GM19099 (cell line): ENCODE results near the gene ACKR3.

Experiments
- POLR2A ChIP-seq: IDR thresholded peaks from 3 replicates; pipeline ENCODE4 v1.6.1; 2011; ENCODE audit warnings: low read depth; ENCODE audit not compliant: insufficient read length; ENCODE audit errors: extremely low read depth

Gene ACKR3

GRCh38 chr2:236544362-236544761 is 25.3 kb upstream of the ACKR3 start:
- no peak for TF ChIP-seq POLR2A

- peak; percentile 48 for TF ChIP-seq POLR2A
Measured at GRCh38 chr2:236545248-236545658, 24.4 kb upstream of the ACKR3 start.

GRCh38 chr2:236545814-236546480 is 23.7 kb upstream of the ACKR3 start:
- TF ChIP-seq POLR2A = peak; percentile 42

- peak; percentile 17 for TF ChIP-seq POLR2A
Measured at GRCh38 chr2:236546561-236547002, 23.0 kb upstream of the ACKR3 start.

- TF ChIP-seq POLR2A = no peak
Measured at GRCh38 chr2:236547725-236548124, 21.9 kb upstream of the ACKR3 start.

- no peak for TF ChIP-seq POLR2A
Measured at GRCh38 chr2:236548179-236548921, 21.3 kb upstream of the ACKR3 start.

- TF ChIP-seq POLR2A = no peak
Measured at GRCh38 chr2:236549165-236549564, 20.5 kb upstream of the ACKR3 start.

GRCh38 chr2:236550290-236550689 is 19.3 kb upstream of the ACKR3 start:
- TF ChIP-seq POLR2A = no peak

- no peak for TF ChIP-seq POLR2A
Measured at GRCh38 chr2:236550701-236551465, 18.7 kb upstream of the ACKR3 start.

- TF ChIP-seq POLR2A = peak; percentile 9
Measured at GRCh38 chr2:236551471-236552211, 18.0 kb upstream of the ACKR3 start.

- no peak for TF ChIP-seq POLR2A
Measured at GRCh38 chr2:236552212-236552542, 17.4 kb upstream of the ACKR3 start.

- no peak for TF ChIP-seq POLR2A
Measured at GRCh38 chr2:236552581-236553363, 16.9 kb upstream of the ACKR3 start.

GRCh38 chr2:236553522-236553921 is 16.1 kb upstream of the ACKR3 start:
- no peak for TF ChIP-seq POLR2A

GRCh38 chr2:236554629-236555282 is 14.9 kb upstream of the ACKR3 start:
- no peak for TF ChIP-seq POLR2A
